Ovary (tissue), 3 donors: ENCODE measurements around the gene JDP2.

Experiments
- CTCF ChIP-seq, 3 donors: fragments of 450-650 bp in 2 of 3; fragments of 200-600 bp in 1 of 3; IDR thresholded peaks; one replicate each; pipeline versions ENCODE4 v1.5.1 to v1.8.0; 2016 to 2022; ENCODE audit warnings: antibody characterized with exemption in 3 of 3, mild to moderate bottlenecking in 1 of 3
- POLR2A ChIP-seq: fragments of 450-650 bp; IDR thresholded peaks from one replicate; pipeline ENCODE4 v1.6.1; 2017; ENCODE audit warnings: antibody characterized with exemption, mild to moderate bottlenecking, moderate library complexity
- donor health status: DM: no; HTN: no; CAD: no.

- TF ChIP-seq CTCF (IDR thresholded peaks at IDR 0.05) (no peak), POLR2A (no peak)
Observed at GRCh38 chr14:75520852-75521251, 93.0 kb downstream of the JDP2 start.
